ENCODE data around the gene CTSA.
"Not testable (repeated sequence)": the region's sequence is repeated elsewhere in the genome, so short reads cannot be mapped to it uniquely, and the experiment has no call there.

CTSA gene

GRCh38 chr20:45897289-45897688 lies 6.2 kb downstream of the CTSA start:
- DNase-seq (ENCODE audit: low read depth), result no peak

GRCh38 chr20:45897692-45898091 lies 6.6 kb downstream of the CTSA start:
- no peak for DNase-seq (ENCODE audit: low read depth)

- no peak for DNase-seq (ENCODE audit: low read depth)
Observed at GRCh38 chr20:45898285-45898684, 7.2 kb downstream of the CTSA start.

GRCh38 chr20:45899046-45899835 lies 8.1 kb downstream of the CTSA start:
- DNase-seq (ENCODE audit: low read depth), result no peak

GRCh38 chr20:45901332-45901731 lies 10.2 kb downstream of the CTSA start:
- not testable (repeated sequence) for DNase-seq (ENCODE audit: low read depth)

GRCh38 chr20:45902199-45902701 lies 11.1 kb downstream of the CTSA start:
- no peak for DNase-seq (ENCODE audit: low read depth)

- DNase-seq (ENCODE audit: low read depth), result no peak
Observed at GRCh38 chr20:45904583-45905504, 13.7 kb downstream of the CTSA start.

GRCh38 chr20:45905505-45906079 lies 14.5 kb downstream of the CTSA start:
- no peak for DNase-seq (ENCODE audit: low read depth)

GRCh38 chr20:45907219-45907948 lies 16.2 kb downstream of the CTSA start:
- DNase-seq (ENCODE audit: low read depth), result no peak

GRCh38 chr20:45908084-45908483 lies 16.9 kb downstream of the CTSA start:
- no peak for DNase-seq (ENCODE audit: low read depth)

- DNase-seq (ENCODE audit: low read depth), result no peak
Observed at GRCh38 chr20:45909336-45909808, 18.2 kb downstream of the CTSA start.

- no peak for DNase-seq (ENCODE audit: low read depth)
Observed at GRCh38 chr20:45909817-45910669, 18.9 kb downstream of the CTSA start.

- peak; percentile 78 for DNase-seq (ENCODE audit: low read depth)
Observed at GRCh38 chr20:45910670-45911485, 19.7 kb downstream of the CTSA start.

- DNase-seq (ENCODE audit: low read depth), result no peak
Observed at GRCh38 chr20:45911486-45912343, 20.6 kb downstream of the CTSA start, which contains the start of gene PLTP. Gene PLTP, minus strand, starts transcription at chr20:45912155. Its CDS starts 703 bp downstream, at chr20:45911452.

- no peak for DNase-seq (ENCODE audit: low read depth)
Observed at GRCh38 chr20:45912344-45912682, 21.2 kb downstream of the CTSA start.

- DNase-seq (ENCODE audit: low read depth), result no peak
Observed at GRCh38 chr20:45913116-45913515, 22.0 kb downstream of the CTSA start.

GRCh38 chr20:45917790-45918141 lies 26.6 kb downstream of the CTSA start:
- DNase-seq (ENCODE audit: low read depth), result no peak

- no peak for DNase-seq (ENCODE audit: low read depth)
Observed at GRCh38 chr20:45918182-45918737, 27.1 kb downstream of the CTSA start.
